HG02970 (cell line): ENCODE data around the gene DUSP12.
"Not testable (repeated sequence)": the region's sequence is repeated elsewhere in the genome, so short reads cannot be mapped to it uniquely, and the experiment has no call there.

Experiments used
- ATAC-seq: cut with Tn5 transposase; IDR thresholded peaks from one replicate; pipeline ENCODE4 v1.9.1; 2021; ENCODE audit warnings: mild to moderate bottlenecking, moderate library complexity, moderate number of reproducible peaks; ENCODE audit not compliant: unreplicated experiment, low FRiP score

DUSP12 gene

DNA sequence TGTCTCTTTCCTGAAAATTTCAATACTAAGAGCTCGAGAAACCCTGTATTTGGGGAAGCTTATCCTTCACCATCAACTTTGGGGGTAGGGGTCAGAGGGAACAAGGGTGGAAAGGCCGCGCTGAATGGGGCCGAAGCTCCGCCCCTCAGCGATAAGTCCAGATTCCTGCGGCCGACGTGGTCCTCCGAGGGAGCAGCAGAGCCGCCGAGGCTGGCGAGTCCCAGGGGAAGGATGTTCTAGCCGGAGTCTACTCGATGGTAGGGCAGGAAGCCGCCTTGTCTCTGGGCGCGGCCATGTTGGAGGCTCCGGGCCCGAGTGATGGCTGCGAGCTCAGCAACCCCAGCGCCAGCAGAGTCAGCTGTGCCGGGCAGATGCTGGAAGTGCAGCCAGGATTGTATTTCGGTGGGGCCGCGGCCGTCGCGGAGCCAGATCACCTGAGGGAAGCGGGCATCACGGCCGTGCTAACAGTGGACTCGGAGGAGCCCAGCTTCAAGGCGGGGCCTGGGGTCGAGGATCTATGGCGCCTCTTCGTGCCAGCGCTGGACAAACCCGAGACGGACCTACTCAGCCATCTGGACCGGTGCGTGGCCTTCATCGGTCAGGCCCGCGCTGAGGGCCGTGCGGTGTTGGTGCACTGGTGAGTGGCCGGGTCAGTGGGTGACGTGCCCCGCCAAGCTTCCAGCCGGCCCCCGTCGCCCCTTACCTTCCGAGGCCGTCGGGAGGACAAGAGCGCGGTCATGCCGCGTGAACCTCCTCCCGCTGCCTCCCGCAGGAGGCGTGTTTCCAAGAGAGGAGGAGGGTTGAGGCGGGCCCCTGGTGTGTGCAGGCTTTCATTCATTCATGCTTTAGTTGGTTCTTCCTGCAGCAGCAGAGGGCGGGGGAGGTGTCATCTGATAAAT lies at the start of gene DUSP12:
Gene DUSP12, plus strand, starts transcription at position 278 of the 899 bp plus-strand sequence. Its CDS starts 16 bp downstream, at position 294.
- ATAC-seq: peak; percentile 90

GRCh38 chr1:161702250-161702649 lies 47.3 kb upstream of the DUSP12 start:
- no peak for ATAC-seq

DNA sequence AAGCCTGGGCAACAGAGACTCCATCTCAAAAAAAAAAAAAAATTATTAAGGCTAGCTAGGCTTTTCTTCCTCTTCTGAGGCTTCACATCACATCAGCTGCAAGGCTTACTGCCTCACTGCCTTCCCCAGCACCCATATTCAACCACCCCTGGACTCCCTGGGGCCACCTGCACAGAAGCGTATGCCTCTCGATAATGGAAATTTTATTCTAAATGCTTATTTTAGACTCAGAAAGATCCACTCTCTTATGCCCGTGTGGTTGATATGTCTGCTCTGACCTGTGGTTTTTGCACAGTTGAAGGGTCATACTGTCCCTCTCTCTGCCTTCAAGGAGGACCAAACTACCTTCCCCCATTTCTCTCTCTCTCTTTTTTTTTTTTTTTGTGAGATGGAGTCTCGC lies 44.0 kb upstream of the DUSP12 start:
- no peak for ATAC-seq

GRCh38 chr1:161706113-161706481 lies 43.5 kb upstream of the DUSP12 start:
- no peak for ATAC-seq

GRCh38 chr1:161706482-161707347 lies 42.9 kb upstream of the DUSP12 start, which contains the start of gene FCRLA:
TSS of gene FCRLA (plus strand) at chr1:161707229. CDS start at chr1:161707265, 36 bp downstream.
- ATAC-seq: no peak

- ATAC-seq: no peak
Measured at GRCh38 chr1:161707503-161707902, 42.1 kb upstream of the DUSP12 start.

GRCh38 chr1:161709373-161709772 lies 40.2 kb upstream of the DUSP12 start:
- no peak for ATAC-seq

DNA sequence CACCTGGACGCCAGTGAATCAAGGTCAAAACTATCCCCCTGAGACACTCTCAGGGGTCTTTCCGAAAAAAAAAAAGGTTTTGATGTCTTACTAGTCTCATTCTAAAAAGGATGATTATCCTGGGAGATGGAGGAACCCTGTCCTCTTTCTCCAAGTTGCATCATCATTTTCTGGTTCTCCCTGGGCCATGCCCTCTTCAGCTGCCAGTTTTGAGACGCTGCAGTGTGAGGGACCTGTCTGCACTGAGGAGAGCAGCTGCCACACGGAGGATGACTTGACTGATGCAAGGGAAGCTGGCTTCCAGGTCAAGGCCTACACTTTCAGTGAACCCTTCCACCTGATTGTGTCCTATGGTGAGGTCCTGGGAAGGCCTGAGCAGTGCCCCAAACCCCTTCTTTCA lies 39.0 kb upstream of the DUSP12 start:
- no peak for ATAC-seq

DNA sequence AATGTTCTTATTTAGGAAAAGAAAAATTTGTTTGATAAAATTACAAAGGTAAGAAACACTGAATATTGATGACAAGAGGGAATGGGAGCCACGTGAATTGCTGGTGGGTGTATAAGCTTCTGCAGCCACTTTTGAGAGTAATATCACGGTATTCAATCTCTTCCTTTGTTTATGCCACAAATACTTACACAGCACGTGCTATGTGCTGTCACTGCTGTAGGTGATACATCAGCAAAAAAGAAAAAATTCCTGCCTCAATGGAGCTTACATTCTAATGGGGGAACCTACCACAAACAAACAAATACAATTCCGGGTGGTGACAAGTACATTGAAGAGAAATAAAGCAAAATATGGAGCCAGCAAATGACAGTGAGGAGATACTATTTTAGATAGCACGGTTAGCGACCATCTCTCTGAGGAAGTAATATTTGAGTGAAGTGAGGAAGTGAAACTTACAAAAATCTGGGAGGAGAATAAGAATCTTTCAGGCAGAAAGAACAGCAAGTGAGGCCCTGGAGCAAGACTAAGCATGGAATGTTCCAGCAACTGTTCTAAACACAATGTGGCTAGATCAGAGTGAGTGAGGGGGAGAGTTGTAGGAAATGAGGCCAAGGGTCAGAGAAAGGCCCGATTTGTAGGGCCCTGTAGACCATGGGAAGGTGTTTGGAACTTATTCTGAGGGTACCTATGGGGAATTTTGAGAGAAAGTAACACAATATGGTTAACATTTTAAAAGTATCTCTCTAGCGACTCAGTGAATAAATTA lies 30.8 kb upstream of the DUSP12 start:
- ATAC-seq: no peak

GRCh38 chr1:161719325-161719611 lies 30.3 kb upstream of the DUSP12 start:
- no peak for ATAC-seq

DNA sequence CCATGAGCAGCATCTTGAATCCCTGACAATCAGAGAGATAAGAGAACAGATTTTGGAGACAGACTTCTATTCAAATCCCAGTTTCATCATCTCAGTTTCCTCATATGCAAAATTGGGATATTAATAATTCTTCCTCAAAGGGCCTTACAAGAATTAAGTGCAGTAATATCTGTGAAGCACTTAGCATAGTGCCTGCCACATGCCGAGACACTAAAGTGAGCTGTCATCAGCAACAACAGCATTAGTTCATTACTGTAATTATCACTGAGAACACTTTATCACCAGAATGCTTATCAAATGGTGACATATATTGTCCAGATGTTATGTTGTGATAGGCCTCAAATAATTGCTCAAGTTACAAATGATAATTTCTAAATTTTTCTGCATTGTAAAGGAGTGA lies 29.2 kb upstream of the DUSP12 start:
- ATAC-seq: no peak

GRCh38 chr1:161720956-161721737 lies 28.4 kb upstream of the DUSP12 start, which contains the start of gene FCRLB:
TSS of gene FCRLB (plus strand) at chr1:161721544. CDS start at chr1:161722673, 1,129 bp downstream.
- no peak for ATAC-seq

DNA sequence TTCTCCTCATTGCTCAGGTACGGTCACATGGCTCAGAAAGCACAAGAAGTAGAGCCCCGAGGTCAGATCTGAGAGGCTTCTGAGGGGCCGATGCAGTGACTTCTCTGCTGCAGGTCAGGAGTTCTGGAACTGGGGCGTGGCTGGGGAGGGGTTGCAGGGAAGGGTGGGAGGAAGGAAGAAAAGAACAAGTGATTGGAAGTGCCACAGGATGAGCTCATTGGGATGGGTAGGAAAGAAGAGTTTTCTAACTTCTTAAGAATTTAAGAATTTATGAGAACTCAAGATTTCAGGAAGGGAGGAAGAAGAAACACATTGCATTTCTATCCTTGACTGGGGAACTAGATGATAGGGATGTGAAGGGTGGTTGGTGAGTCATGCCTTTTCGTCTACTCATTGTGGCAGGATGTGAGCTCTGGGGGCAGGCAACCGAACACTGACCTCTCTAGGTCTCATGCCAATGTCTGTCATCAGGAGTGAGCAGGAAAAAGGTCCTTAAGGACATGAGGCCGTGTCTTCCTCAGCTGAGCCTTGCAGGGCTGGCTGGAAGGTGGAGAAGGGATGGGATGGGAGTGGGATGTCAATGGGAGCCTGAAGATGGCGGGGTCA lies 27.7 kb upstream of the DUSP12 start:
- ATAC-seq: no peak

- ATAC-seq: no peak
Measured at GRCh38 chr1:161722406-161722805, 27.2 kb upstream of the DUSP12 start.

- no peak for ATAC-seq
Measured at GRCh38 chr1:161723459-161724141, 26.0 kb upstream of the DUSP12 start.

GRCh38 chr1:161725258-161725907 lies 24.2 kb upstream of the DUSP12 start:
- ATAC-seq: not testable (repeated sequence)

- no peak for ATAC-seq
Measured at GRCh38 chr1:161725908-161726472, 23.6 kb upstream of the DUSP12 start.
